Embryonic facial prominence (tissue), 1 donor: ENCODE data around the gene ATP5F1C.

Source experiments
- DNase-seq: peaks from one replicate; pipeline ENCODE4 v3.0.0-alpha.2; 2016; ENCODE audit errors: extremely low spot score

ATP5F1C gene

DNA sequence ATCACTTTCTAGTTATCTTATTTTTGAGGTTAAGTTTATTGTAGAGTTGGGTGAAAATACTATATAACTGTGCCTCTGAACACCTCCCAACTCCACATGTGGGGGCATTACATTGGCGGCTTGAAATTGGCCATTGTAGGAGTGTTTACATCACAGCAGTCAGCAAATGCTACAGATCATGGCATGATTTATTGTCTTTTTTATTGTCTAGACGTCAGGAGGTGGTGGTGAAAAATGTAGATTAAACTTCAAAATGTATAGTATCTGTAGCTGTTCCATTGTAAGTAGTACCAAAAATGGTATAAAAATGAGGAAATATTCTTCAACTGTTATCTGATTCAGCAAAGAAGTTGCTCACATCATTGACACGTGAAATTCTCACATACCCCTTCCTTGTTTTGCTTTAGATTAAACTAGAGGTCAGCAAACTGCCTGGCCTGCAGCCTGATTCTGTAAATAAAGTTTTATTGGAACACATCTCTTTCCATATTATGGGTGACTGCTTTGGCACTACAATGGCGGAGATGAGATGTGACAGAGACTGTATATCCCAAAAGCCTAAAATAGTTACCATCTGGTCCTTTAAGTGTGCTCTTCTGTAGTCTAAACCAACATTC, 65.4 kb downstream of the ATP5F1C start:
- no peak for DNase-seq

GRCh38 chr10:7853890-7854289, 65.9 kb downstream of the ATP5F1C start:
- DNase-seq = no peak

DNA sequence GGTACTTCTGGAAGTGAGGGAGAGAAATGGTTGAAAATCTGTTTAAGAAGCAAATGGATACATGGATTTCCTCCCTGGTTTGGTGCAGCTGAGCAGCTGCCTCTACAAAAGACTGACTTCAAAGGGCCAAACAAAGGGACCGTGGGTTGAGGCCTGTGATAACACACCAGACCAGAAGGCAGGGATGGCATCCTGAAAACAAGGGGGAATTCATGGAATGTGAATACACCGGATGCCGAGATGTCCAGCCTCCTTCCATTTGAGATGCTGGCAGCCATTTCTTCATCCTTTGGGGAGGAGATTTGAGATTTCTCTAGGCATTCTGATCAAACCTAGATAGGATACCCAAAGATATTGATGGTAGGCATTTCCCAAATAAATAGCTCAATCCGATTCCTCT, 67.2 kb downstream of the ATP5F1C start:
- no peak for DNase-seq

DNA sequence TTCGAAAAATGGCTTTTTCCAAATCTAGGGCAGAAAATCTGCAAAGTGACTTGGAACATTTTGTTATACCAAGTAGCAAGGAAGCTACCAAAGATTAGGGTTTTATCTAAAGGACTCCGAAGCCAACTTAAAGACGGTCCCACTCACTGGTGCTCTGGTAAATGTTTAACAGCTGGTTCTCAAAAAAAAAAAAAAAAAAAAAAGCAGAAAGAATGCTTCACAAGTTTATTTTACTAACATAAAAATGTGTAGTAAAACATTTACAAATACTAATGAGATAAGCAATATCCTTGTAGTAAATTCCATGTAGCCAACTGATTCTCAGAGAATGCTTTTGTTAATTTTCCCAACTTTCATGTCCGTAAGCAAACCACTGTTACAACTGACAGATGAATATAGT, 68.7 kb downstream of the ATP5F1C start:
- no peak for DNase-seq

DNA sequence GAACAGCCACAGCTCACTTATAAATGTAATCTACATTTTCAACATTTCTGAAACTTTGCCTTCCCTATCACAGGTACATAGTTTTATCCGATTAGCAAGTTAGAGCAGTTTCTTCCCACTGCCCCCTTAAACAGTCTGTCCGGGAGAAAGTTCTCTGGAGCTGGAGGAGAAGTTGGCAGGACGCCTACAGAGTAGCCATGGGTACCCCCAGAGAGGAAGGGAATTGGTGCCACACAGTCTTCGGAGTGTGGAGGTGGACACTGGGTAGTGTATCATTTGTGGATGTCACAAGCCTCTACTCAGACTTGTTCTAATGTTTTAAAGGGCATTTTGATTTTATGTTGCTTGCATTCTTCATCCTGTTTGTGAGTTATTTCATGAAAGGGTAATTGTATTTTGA, 69.3 kb downstream of the ATP5F1C start:
- no peak for DNase-seq
